Spinal cord (tissue), 10 donors: Measurements from ENCODE around the gene CYP26A1. TPM values are rescaled to one million over a fixed set of nuclear protein-coding genes. Genes with fewer than 3 reads are reported as not detected.

Experiments used
- DNase-seq, 6 donors: peaks; one replicate each; pipeline versions ENCODE4 v3.0.0 to v3.0.0-alpha.2; 2013 to 2015; ENCODE audit warnings: low spot score in 6 of 6, low read depth in 4 of 6
- H3K27ac ChIP-seq: one replicate; pipeline ENCODE4 v1.5.1; 2013; ENCODE audit warnings: low read depth, low read length, control low read depth
- H3K27me3 ChIP-seq: one replicate; pipeline ENCODE4 v1.6.1; 2013; ENCODE audit warnings: low read length; ENCODE audit not compliant: control insufficient read depth, insufficient read depth
- H3K36me3 ChIP-seq: one replicate; pipeline ENCODE4 v1.6.1; 2013; ENCODE audit warnings: low read length; ENCODE audit not compliant: control insufficient read depth, insufficient read depth
- H3K4me1 ChIP-seq: one replicate; pipeline ENCODE4 v1.6.1; 2013; ENCODE audit warnings: low read length; ENCODE audit not compliant: control insufficient read depth, insufficient read depth
- H3K4me3 ChIP-seq: one replicate; pipeline ENCODE4 v1.5.1; 2013; ENCODE audit warnings: low read depth, low read length, control low read depth
- H3K9me3 ChIP-seq: one replicate; pipeline ENCODE4 v1.6.1; 2013; ENCODE audit warnings: low read length; ENCODE audit not compliant: control insufficient read depth, insufficient read depth
- WGBS: methylation state at CpG from one replicate; pipeline ENCODE4 v1.1.5; 2013; ENCODE audit warnings: missing lambda C conversion rate; ENCODE audit not compliant: insufficient coverage; 5-methylcytosine and 5-hydroxymethylcytosine counted together
- polyA plus RNA-seq, 2 donors: library from polyadenylated mRNA; unstranded; fragments of 120-200 nt; gene quantifications; one replicate each; pipeline ENCODE4 v1.2.1, GENCODE V29; 2013; ENCODE audit not compliant: insufficient read length in 2 of 2
- total RNA-seq, 2 donors: library from RNA; depleted of rRNA in 1 of 2; stranded (reverse); fragments of 120-200 nt in 1 of 2; fragments of >200 nt in 1 of 2; gene quantifications; one replicate each; pipeline versions ENCODE4 v1.2.3 to v1.2.4, GENCODE V29; 2013 to 2014
- donor health status: healthy.

The CYP26A1 gene
- total and polyA plus RNA-seq, 4 donors, result 0.20 to 0.42 (median 0.29) TPM

- H3K27me3 ChIP-seq, result no peaks in the 10 kb centered on the region
- no peak overlapping the region for H3K27ac ChIP-seq
- no peaks in the 10 kb centered on the region for H3K9me3 ChIP-seq
- DNase-seq, result no peak
- no peaks in the 10 kb centered on the region for H3K4me1 ChIP-seq
- no peak overlapping the region for H3K4me3 ChIP-seq
- WGBS, result 25% methylated on average over 3 of the region's 3 CpGs
- no peaks in the 10 kb centered on the region for H3K36me3 ChIP-seq
These were observed 34.0 kb upstream of the CYP26A1 start for GRCh38 chr10:93039721-93040120.

- Histone ChIP-seq H3K27me3 (peaks cover 6% of the 10 kb centered on the region), H3K27ac (no peak overlapping the region), H3K9me3 (no peaks in the 10 kb centered on the region), H3K4me3 (no peak overlapping the region), H3K36me3 (peaks cover under 1% of the 10 kb centered on the region), H3K4me1 (no peaks in the 10 kb centered on the region)
- DNase-seq, result peak in 1 of 6 donors; percentile 30
- WGBS, result 50% methylated on average over 1 of the region's 3 CpGs
These were observed 19.2 kb upstream of the CYP26A1 start for GRCh38 chr10:93054486-93054885.

GRCh38 chr10:93058139-93058538 is 15.6 kb upstream of the CYP26A1 start:
- WGBS, result no CpG with 5 or more reads among the region's 3 CpGs
- peaks cover 5% of the 10 kb centered on the region for H3K36me3 ChIP-seq
- no peak overlapping the region for H3K4me3 ChIP-seq
- no peaks in the 10 kb centered on the region for H3K9me3 ChIP-seq
- no peak for DNase-seq
- H3K27me3 ChIP-seq, result peaks cover 42% of the 10 kb centered on the region
- H3K4me1 ChIP-seq, result peaks cover 24% of the 10 kb centered on the region
- no peak overlapping the region for H3K27ac ChIP-seq

GRCh38 chr10:93059975-93060886 is 13.5 kb upstream of the CYP26A1 start, which contains the start of gene CYP26C1:
Gene CYP26C1, plus strand, starts transcription at chr10:93060798. Its CDS starts 466 bp downstream, at chr10:93061264.
- 12% methylated on average over 65 of the region's 67 CpGs for WGBS
- H3K27me3 ChIP-seq, result peaks cover 63% of the 10 kb centered on the region
- peak in 1 of 6 donors; percentile 2 for DNase-seq
- peaks cover 5% of the 10 kb centered on the region for H3K36me3 ChIP-seq
- H3K9me3 ChIP-seq, result no peaks in the 10 kb centered on the region
- peaks cover 24% of the 10 kb centered on the region for H3K4me1 ChIP-seq
- no peak within 1 kb of the TSS for H3K4me3 ChIP-seq
- no peak within 1 kb of the TSS for H3K27ac ChIP-seq

GRCh38 chr10:93060887-93061593 is 12.7 kb upstream of the CYP26A1 start:
- DNase-seq, result no peak
- H3K4me1 ChIP-seq, result peaks cover 31% of the 10 kb centered on the region
- no peak overlapping the region for H3K4me3 ChIP-seq
- peaks cover 71% of the 10 kb centered on the region for H3K27me3 ChIP-seq
- peaks cover 5% of the 10 kb centered on the region for H3K36me3 ChIP-seq
- H3K27ac ChIP-seq, result no peak overlapping the region
- 15% methylated on average over 44 of the region's 45 CpGs for WGBS
- no peaks in the 10 kb centered on the region for H3K9me3 ChIP-seq

- peaks cover 79% of the 10 kb centered on the region for H3K27me3 ChIP-seq
- WGBS, result 4% methylated on average over 46 of the region's 57 CpGs
- H3K4me3 ChIP-seq, result no peak overlapping the region
- H3K9me3 ChIP-seq, result no peaks in the 10 kb centered on the region
- no peak overlapping the region for H3K27ac ChIP-seq
- peak in 2 of 6 donors; percentile 11 to 16 for DNase-seq
- H3K4me1 ChIP-seq, result peaks cover 31% of the 10 kb centered on the region
- H3K36me3 ChIP-seq, result peaks cover 5% of the 10 kb centered on the region
These were observed 11.8 kb upstream of the CYP26A1 start for GRCh38 chr10:93061594-93062513.

- peaks cover 87% of the 10 kb centered on the region for H3K27me3 ChIP-seq
- H3K27ac ChIP-seq, result no peak overlapping the region
- H3K4me3 ChIP-seq, result no peak overlapping the region
- H3K36me3 ChIP-seq, result peaks cover 5% of the 10 kb centered on the region
- under 1% methylated on average over 68 of the region's 68 CpGs for WGBS
- no peaks in the 10 kb centered on the region for H3K9me3 ChIP-seq
- H3K4me1 ChIP-seq, result peaks cover 31% of the 10 kb centered on the region
- DNase-seq, result peak in 1 of 6 donors; percentile 38
These were observed 11.1 kb upstream of the CYP26A1 start for GRCh38 chr10:93062514-93063143.

GRCh38 chr10:93063144-93063976 is 10.3 kb upstream of the CYP26A1 start:
- WGBS, result 12% methylated on average over 41 of the region's 43 CpGs
- peak in 1 of 6 donors; percentile 9 for DNase-seq
- Histone ChIP-seq H3K4me1 (peaks cover 35% of the 10 kb centered on the region), H3K9me3 (no peaks in the 10 kb centered on the region), H3K27me3 (peaks cover 94% of the 10 kb centered on the region), H3K36me3 (peaks cover 5% of the 10 kb centered on the region), H3K4me3 (no peak overlapping the region), H3K27ac (no peak overlapping the region)
